ENCODE results near the gene GLT1D1. TPM values are rescaled to one million over a fixed set of nuclear protein-coding genes. Genes with fewer than 3 reads are reported as not detected.

GLT1D1 gene
- total and polyA plus RNA-seq, 2 experiments from 2014 or later, result 0.83 to 2.7 TPM

DNA sequence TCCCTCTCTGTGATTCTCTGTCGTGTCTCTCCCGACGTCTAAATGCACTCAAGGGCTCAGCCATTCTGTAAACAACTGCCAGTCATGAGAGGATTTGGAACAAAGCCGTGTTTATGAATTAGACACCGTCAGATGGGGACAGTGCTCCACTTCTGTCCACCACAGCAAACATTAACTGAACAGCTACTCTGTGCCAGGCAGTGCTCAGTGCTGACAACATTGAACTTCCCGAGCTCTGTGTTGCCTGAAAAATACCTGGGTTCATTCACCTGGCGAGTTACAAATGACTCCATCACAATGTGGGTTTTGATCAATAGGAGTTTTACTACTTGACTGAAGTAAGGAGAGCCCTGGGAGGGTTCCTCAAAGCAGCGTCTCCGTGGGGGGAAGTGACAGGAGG is 139.3 kb downstream of the GLT1D1 start:
- no peak overlapping the region for H3K4me3 ChIP-seq
- no peak for DNase-seq (ENCODE audit: low read depth in 1 of 2, low spot score in 1 of 2)
- no peaks in the 10 kb centered on the region for H3K36me3 ChIP-seq
- no peaks in the 10 kb centered on the region for H3K9me3 ChIP-seq (ENCODE audit: low read depth)
- TF ChIP-seq, protein P1, sequence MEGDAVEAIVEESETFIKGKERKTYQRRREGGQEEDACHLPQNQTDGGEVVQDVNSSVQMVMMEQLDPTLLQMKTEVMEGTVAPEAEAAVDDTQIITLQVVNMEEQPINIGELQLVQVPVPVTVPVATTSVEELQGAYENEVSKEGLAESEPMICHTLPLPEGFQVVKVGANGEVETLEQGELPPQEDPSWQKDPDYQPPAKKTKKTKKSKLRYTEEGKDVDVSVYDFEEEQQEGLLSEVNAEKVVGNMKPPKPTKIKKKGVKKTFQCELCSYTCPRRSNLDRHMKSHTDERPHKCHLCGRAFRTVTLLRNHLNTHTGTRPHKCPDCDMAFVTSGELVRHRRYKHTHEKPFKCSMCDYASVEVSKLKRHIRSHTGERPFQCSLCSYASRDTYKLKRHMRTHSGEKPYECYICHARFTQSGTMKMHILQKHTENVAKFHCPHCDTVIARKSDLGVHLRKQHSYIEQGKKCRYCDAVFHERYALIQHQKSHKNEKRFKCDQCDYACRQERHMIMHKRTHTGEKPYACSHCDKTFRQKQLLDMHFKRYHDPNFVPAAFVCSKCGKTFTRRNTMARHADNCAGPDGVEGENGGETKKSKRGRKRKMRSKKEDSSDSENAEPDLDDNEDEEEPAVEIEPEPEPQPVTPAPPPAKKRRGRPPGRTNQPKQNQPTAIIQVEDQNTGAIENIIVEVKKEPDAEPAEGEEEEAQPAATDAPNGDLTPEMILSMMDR (IDR thresholded peaks at IDR 0.05; ENCODE audit: low read depth, low read length), result no peak
- no peaks in the 10 kb centered on the region for H3K4me1 ChIP-seq (ENCODE audit: low read depth)
- no peak overlapping the region for H3K27ac ChIP-seq
- H3K27me3 ChIP-seq, result no peaks in the 10 kb centered on the region

DNA sequence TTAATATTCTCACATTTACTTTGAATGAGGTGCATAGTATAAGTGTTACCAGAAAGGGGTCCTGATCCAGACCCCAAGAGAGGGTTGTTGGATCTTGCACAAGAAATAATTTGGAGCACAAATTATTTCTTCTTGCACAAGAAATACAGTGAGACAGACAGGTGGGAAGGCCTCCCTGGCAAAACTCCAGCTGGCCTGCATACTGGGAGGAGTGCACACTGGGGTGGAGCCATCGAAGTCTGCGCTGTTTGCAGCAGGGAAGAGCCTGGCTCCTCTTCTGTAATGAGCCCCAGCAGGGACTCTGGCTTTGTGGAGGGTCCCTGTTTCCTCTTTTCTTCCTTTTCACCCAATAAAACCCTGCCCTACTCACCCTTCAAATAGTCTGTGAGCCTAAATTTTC is 141.6 kb downstream of the GLT1D1 start:
- Histone ChIP-seq H3K4me3 (no peak overlapping the region), H3K9me3 (ENCODE audit: low read depth) (no peaks in the 10 kb centered on the region), H3K36me3 (no peaks in the 10 kb centered on the region), H3K27ac (no peak overlapping the region), H3K27me3 (no peaks in the 10 kb centered on the region), H3K4me1 (ENCODE audit: low read depth) (no peaks in the 10 kb centered on the region)
- no peak for DNase-seq (ENCODE audit: low read depth in 1 of 2, low spot score in 1 of 2)
- TF ChIP-seq, protein P1 (IDR thresholded peaks at IDR 0.05; ENCODE audit: low read depth, low read length), result no peak

GRCh38 chr12:128995619-128996018 is 142.3 kb downstream of the GLT1D1 start:
- Histone ChIP-seq H3K36me3 (no peaks in the 10 kb centered on the region), H3K9me3 (ENCODE audit: low read depth) (no peaks in the 10 kb centered on the region), H3K4me3 (no peak overlapping the region), H3K27ac (no peak overlapping the region), H3K4me1 (ENCODE audit: low read depth) (no peaks in the 10 kb centered on the region), H3K27me3 (no peaks in the 10 kb centered on the region)
- no peak for DNase-seq (ENCODE audit: low read depth in 1 of 2, low spot score in 1 of 2)
- TF ChIP-seq, protein P1 (IDR thresholded peaks at IDR 0.05; ENCODE audit: low read depth, low read length), result no peak

DNA sequence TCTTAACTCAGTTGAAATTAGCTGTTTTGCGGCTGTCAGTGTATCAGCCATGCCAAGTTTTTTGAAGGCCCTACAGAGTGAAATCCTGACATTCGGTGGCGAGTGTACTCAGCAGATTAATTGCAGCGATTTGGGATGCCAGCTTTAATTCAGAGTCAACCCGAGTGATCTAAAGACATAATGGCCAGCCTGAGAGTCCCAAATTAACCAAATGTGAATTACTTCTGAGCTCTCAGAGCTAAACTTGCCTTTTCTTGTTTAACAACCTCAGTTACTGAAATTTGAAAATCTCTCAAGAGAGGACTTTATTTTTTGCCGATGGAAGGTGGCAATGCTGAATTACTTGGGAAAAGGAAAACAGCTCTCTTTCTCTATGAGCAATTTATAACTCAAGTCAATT is 148.5 kb downstream of the GLT1D1 start:
- H3K27me3 ChIP-seq, result no peaks in the 10 kb centered on the region
- no peak for DNase-seq (ENCODE audit: low read depth in 1 of 2, low spot score in 1 of 2)
- TF ChIP-seq, protein P1 (IDR thresholded peaks at IDR 0.05; ENCODE audit: low read depth, low read length), result no peak
- H3K4me3 ChIP-seq, result no peak overlapping the region
- H3K4me1 ChIP-seq (ENCODE audit: low read depth), result no peaks in the 10 kb centered on the region
- no peaks in the 10 kb centered on the region for H3K36me3 ChIP-seq
- H3K9me3 ChIP-seq (ENCODE audit: low read depth), result no peaks in the 10 kb centered on the region
- no peak overlapping the region for H3K27ac ChIP-seq

GRCh38 chr12:129002427-129002826 is 149.1 kb downstream of the GLT1D1 start:
- TF ChIP-seq, protein P1 (IDR thresholded peaks at IDR 0.05; ENCODE audit: low read depth, low read length), result no peak
- DNase-seq (ENCODE audit: low read depth in 1 of 2, low spot score in 1 of 2), result no peak
- Histone ChIP-seq H3K27me3 (no peaks in the 10 kb centered on the region), H3K9me3 (ENCODE audit: low read depth) (no peaks in the 10 kb centered on the region), H3K4me1 (ENCODE audit: low read depth) (no peaks in the 10 kb centered on the region), H3K4me3 (no peak overlapping the region), H3K27ac (no peak overlapping the region), H3K36me3 (no peaks in the 10 kb centered on the region)

GRCh38 chr12:129005416-129005815 is 152.1 kb downstream of the GLT1D1 start:
- TF ChIP-seq, protein P1 (IDR thresholded peaks at IDR 0.05; ENCODE audit: low read depth, low read length), result no peak
- no peaks in the 10 kb centered on the region for H3K9me3 ChIP-seq (ENCODE audit: low read depth)

More at GRCh38 chr12:129005416-129005815, 152.1 kb downstream of the GLT1D1 start:
- no peak overlapping the region for H3K27ac ChIP-seq
- no peak for DNase-seq (ENCODE audit: low read depth in 1 of 2, low spot score in 1 of 2)
- no peaks in the 10 kb centered on the region for H3K4me1 ChIP-seq (ENCODE audit: low read depth)
- H3K27me3 ChIP-seq, result no peaks in the 10 kb centered on the region
- H3K36me3 ChIP-seq, result no peaks in the 10 kb centered on the region
- H3K4me3 ChIP-seq, result no peak overlapping the region
